ENCODE measurements around the gene NR2F6. TPM values are rescaled to one million over a fixed set of nuclear protein-coding genes. Genes with fewer than 3 reads are reported as not detected.

Gene NR2F6
- polyA plus RNA-seq, 4 donors = 23.7 to 60.1 (median 32.9) TPM

- no peak for DNase-seq (ENCODE audit: low read depth in 4 of 4, low spot score in 3 of 4)
Observed at GRCh38 chr19:17266026-17266425, 20.3 kb upstream of the NR2F6 start.

GRCh38 chr19:17264641-17264979, 18.9 kb upstream of the NR2F6 start, which contains the start of gene USHBP1:
USHBP1 (minus strand) TSS chr19:17264745; CDS start chr19:17264299, 446 bp downstream.
- no peak for DNase-seq (ENCODE audit: low read depth in 4 of 4, low spot score in 3 of 4)

- no peak for DNase-seq (ENCODE audit: low read depth in 4 of 4, low spot score in 3 of 4)
Observed at GRCh38 chr19:17263712-17264640, 18.3 kb upstream of the NR2F6 start.

GRCh38 chr19:17262557-17262956, 16.8 kb upstream of the NR2F6 start:
- no peak for DNase-seq (ENCODE audit: low read depth in 4 of 4, low spot score in 3 of 4)

- no peak for DNase-seq (ENCODE audit: low read depth in 4 of 4, low spot score in 3 of 4)
Observed at GRCh38 chr19:17260842-17261325, 15.2 kb upstream of the NR2F6 start.

- DNase-seq (ENCODE audit: low read depth in 4 of 4, low spot score in 3 of 4) = no peak
Observed at GRCh38 chr19:17259934-17260333, 14.2 kb upstream of the NR2F6 start.

- no peak for DNase-seq (ENCODE audit: low read depth in 4 of 4, low spot score in 3 of 4)
Observed at GRCh38 chr19:17259118-17259780, 13.5 kb upstream of the NR2F6 start.

- no peak for DNase-seq (ENCODE audit: low read depth in 4 of 4, low spot score in 3 of 4)
Observed at GRCh38 chr19:17256130-17256529, 10.4 kb upstream of the NR2F6 start.

- no peak for DNase-seq (ENCODE audit: low read depth in 4 of 4, low spot score in 3 of 4)
Observed at GRCh38 chr19:17255150-17255621, 9.5 kb upstream of the NR2F6 start.

GRCh38 chr19:17254636-17255035, 8.9 kb upstream of the NR2F6 start:
- no peak for DNase-seq (ENCODE audit: low read depth in 4 of 4, low spot score in 3 of 4)

- DNase-seq (ENCODE audit: low read depth in 4 of 4, low spot score in 3 of 4) = no peak
Observed at GRCh38 chr19:17249887-17250548, 4.3 kb upstream of the NR2F6 start.

- no peak for DNase-seq (ENCODE audit: low read depth in 4 of 4, low spot score in 3 of 4)
Observed at GRCh38 chr19:17248011-17248776, 2.5 kb upstream of the NR2F6 start.

- no peak for DNase-seq (ENCODE audit: low read depth in 4 of 4, low spot score in 3 of 4)
Observed at GRCh38 chr19:17246681-17247425, 1.1 kb upstream of the NR2F6 start.

- no peak for DNase-seq (ENCODE audit: low read depth in 4 of 4, low spot score in 3 of 4)
Observed at GRCh38 chr19:17244618-17245534, 843 bp downstream of the NR2F6 start.

GRCh38 chr19:17243830-17244617, 1.7 kb downstream of the NR2F6 start:
- DNase-seq (ENCODE audit: low read depth in 4 of 4, low spot score in 3 of 4) = no peak

GRCh38 chr19:17243211-17243829, 2.4 kb downstream of the NR2F6 start:
- no peak for DNase-seq (ENCODE audit: low read depth in 4 of 4, low spot score in 3 of 4)

Measured in left renal pelvis (tissue), 4 donors.